ENCODE measurements around the gene CLCNKA.

Gene CLCNKA

GRCh38 chr1:16065269-16065576, 43.4 kb downstream of the CLCNKA start:
- no peak for DNase-seq

GRCh38 chr1:16066245-16066644, 44.4 kb downstream of the CLCNKA start:
- DNase-seq = no peak

GRCh38 chr1:16067127-16067768, 45.4 kb downstream of the CLCNKA start:
- no peak for DNase-seq

- DNase-seq = no peak
Measured at GRCh38 chr1:16067933-16068332, 46.1 kb downstream of the CLCNKA start.

- no peak for DNase-seq
Measured at GRCh38 chr1:16068356-16069270, 46.8 kb downstream of the CLCNKA start.

GRCh38 chr1:16070640-16071355, 49.0 kb downstream of the CLCNKA start:
- no peak for DNase-seq

- DNase-seq = no peak
Measured at GRCh38 chr1:16071614-16072013, 49.8 kb downstream of the CLCNKA start.

GRCh38 chr1:16072095-16072494, 50.3 kb downstream of the CLCNKA start:
- DNase-seq = no peak

GRCh38 chr1:16072616-16073484, 51.0 kb downstream of the CLCNKA start:
- peak in 1 of 2 donors; percentile 10 for DNase-seq

- DNase-seq = peak; percentile 51 to 54
Measured at GRCh38 chr1:16073490-16074119, 51.8 kb downstream of the CLCNKA start, which contains the start of gene FAM131C. Gene FAM131C, minus strand, starts transcription at chr1:16073651. Its CDS starts 209 bp downstream, at chr1:16073442.

- no peak for DNase-seq
Measured at GRCh38 chr1:16074217-16074616, 52.4 kb downstream of the CLCNKA start.

- DNase-seq = no peak
Measured at GRCh38 chr1:16075337-16076030, 53.6 kb downstream of the CLCNKA start.

GRCh38 chr1:16076031-16076864, 54.4 kb downstream of the CLCNKA start:
- DNase-seq = no peak

GRCh38 chr1:16076865-16077238, 55.0 kb downstream of the CLCNKA start:
- DNase-seq = no peak

GRCh38 chr1:16077406-16078245, 55.8 kb downstream of the CLCNKA start:
- DNase-seq = no peak

GRCh38 chr1:16078925-16079656, 57.3 kb downstream of the CLCNKA start:
- DNase-seq = peak; percentile 78 to 80

- DNase-seq = no peak
Measured at GRCh38 chr1:16080422-16081150, 58.8 kb downstream of the CLCNKA start.

GRCh38 chr1:16081636-16082035, 59.8 kb downstream of the CLCNKA start:
- no peak for DNase-seq

Data from stimulated activated CD4-positive, alpha-beta T cell treated with anti-CD3 and anti-CD28 coated beads, Interleukin-2, amount 100 ng/mL, for 24 hours (primary cell).